SU-DHL-6 (cell line): ENCODE data around the gene C2CD4C.

Experiments
- EZH2phosphoT487 ChIP-seq: fragments of 200-600 bp; sonication (generic), shearing (Covaris generic); conservative IDR thresholded peaks from 2 replicates; pipeline ENCODE4 v1.6.1; 2018; ENCODE audit warnings: mild to moderate bottlenecking, antibody characterized with exemption, low read length, moderate library complexity, mixed read lengths
- TF ChIP-seq, protein P1 (sequence below): fragments of 200-600 bp; sonication (generic); IDR thresholded peaks from one replicate; pipeline ENCODE4 v1.5.1; 2017; ENCODE audit warnings: antibody characterized with exemption, mild to moderate bottlenecking, low read length, moderate library complexity; ENCODE audit not compliant: insufficient read depth, poor library complexity, severe bottlenecking

GRCh38 chr19:458091-459042 is 49.4 kb upstream of the C2CD4C start:
- TF ChIP-seq EZH2phosphoT487, result no peak
- TF ChIP-seq, protein P1, sequence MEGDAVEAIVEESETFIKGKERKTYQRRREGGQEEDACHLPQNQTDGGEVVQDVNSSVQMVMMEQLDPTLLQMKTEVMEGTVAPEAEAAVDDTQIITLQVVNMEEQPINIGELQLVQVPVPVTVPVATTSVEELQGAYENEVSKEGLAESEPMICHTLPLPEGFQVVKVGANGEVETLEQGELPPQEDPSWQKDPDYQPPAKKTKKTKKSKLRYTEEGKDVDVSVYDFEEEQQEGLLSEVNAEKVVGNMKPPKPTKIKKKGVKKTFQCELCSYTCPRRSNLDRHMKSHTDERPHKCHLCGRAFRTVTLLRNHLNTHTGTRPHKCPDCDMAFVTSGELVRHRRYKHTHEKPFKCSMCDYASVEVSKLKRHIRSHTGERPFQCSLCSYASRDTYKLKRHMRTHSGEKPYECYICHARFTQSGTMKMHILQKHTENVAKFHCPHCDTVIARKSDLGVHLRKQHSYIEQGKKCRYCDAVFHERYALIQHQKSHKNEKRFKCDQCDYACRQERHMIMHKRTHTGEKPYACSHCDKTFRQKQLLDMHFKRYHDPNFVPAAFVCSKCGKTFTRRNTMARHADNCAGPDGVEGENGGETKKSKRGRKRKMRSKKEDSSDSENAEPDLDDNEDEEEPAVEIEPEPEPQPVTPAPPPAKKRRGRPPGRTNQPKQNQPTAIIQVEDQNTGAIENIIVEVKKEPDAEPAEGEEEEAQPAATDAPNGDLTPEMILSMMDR, result no peak
